Parathyroid adenoma (tissue), 2 donors: Measurements from ENCODE around the gene TRPV4.
A peak's percentile ranks its signal among the peaks of the same experiment; 100 is the strongest.

Experiments
- H2AFZ ChIP-seq: fragments of 300-600 bp; sonication (generic); one replicate; pipeline ENCODE4 v1.7.0; 2017; ENCODE audit warnings: antibody characterized with exemption, mild to moderate bottlenecking
- H3K27ac ChIP-seq: fragments of 300-600 bp; sonication (generic); one replicate; pipeline ENCODE4 v1.7.0; 2017
- H3K27me3 ChIP-seq: fragments of 300-600 bp; sonication (generic); one replicate; pipeline ENCODE4 v1.7.0; 2017; ENCODE audit warnings: low read length; ENCODE audit not compliant: control insufficient read depth, insufficient read depth
- H3K36me3 ChIP-seq: fragments of 300-600 bp; sonication (generic); one replicate; pipeline ENCODE4 v1.7.0; 2017; ENCODE audit warnings: low read length; ENCODE audit not compliant: control insufficient read depth, insufficient read depth
- H3K4me1 ChIP-seq: fragments of 300-600 bp; sonication (generic); one replicate; pipeline ENCODE4 v1.7.0; 2017; ENCODE audit warnings: control low read depth
- H3K4me2 ChIP-seq: fragments of 300-600 bp; sonication (generic); one replicate; pipeline ENCODE4 v1.7.0; 2017; ENCODE audit warnings: low read length
- H3K4me3 ChIP-seq: fragments of 300-600 bp; sonication (generic); one replicate; pipeline ENCODE4 v1.7.0; 2017; ENCODE audit warnings: low read depth, low read length
- H3K79me2 ChIP-seq: fragments of 300-600 bp; sonication (generic); one replicate; pipeline ENCODE4 v1.7.0; 2017; ENCODE audit warnings: control low read depth
- H3K9ac ChIP-seq: fragments of 300-600 bp; sonication (generic); one replicate; pipeline ENCODE4 v1.7.0; 2017; ENCODE audit warnings: mild to moderate bottlenecking
- H3K9me3 ChIP-seq: fragments of 300-600 bp; sonication (generic); one replicate; pipeline ENCODE4 v1.7.0; 2017; ENCODE audit warnings: low read length; ENCODE audit not compliant: control insufficient read depth
- TF ChIP-seq, protein P1 (sequence below): fragments of 300-600 bp; sonication (generic); IDR thresholded peaks from one replicate; pipeline ENCODE4 v1.7.0; 2017; ENCODE audit warnings: antibody characterized with exemption, mild to moderate bottlenecking
- donor health status: primary hyperparathyroidism.

Gene TRPV4

DNA sequence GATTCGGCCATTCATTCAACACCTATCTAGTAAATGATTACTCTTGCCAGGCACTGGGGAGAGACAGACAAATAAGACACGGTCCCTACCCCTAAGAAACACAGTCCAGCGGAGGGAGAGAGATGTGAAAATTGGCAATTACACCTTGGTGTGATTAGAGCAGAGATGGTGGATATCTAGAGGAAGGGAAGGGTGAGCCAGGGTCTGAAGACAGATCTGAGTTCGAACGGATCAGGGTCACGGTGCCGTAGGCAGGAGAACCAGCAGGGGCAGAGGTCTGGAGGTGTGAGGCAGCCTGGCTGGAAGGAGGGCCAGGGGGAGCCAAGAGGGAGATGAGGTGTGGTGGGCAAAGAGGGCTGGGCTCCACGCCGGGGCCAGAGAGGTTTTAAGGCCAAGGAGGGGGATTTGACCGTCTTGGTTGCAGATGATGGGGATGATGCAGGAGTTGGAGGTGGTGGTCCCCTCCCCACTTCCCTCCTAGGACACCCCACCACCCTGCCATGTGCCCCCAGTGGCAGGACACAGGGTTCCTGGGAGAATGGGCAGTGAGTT, 92.4 kb downstream of the TRPV4 start:
- Histone ChIP-seq H3K9me3 (no peaks in the 10 kb centered on the region), H3K9ac (no peak overlapping the region), H3K4me3 (no peak overlapping the region), H3K27me3 (no peaks in the 10 kb centered on the region), H2AFZ (no peak overlapping the region), H3K79me2 (no peaks in the 10 kb centered on the region), H3K27ac (no peak overlapping the region), H3K36me3 (no peaks in the 10 kb centered on the region), H3K4me2 (no peak overlapping the region), H3K4me1 (peaks cover 31% of the 10 kb centered on the region)
- TF ChIP-seq, protein P1, sequence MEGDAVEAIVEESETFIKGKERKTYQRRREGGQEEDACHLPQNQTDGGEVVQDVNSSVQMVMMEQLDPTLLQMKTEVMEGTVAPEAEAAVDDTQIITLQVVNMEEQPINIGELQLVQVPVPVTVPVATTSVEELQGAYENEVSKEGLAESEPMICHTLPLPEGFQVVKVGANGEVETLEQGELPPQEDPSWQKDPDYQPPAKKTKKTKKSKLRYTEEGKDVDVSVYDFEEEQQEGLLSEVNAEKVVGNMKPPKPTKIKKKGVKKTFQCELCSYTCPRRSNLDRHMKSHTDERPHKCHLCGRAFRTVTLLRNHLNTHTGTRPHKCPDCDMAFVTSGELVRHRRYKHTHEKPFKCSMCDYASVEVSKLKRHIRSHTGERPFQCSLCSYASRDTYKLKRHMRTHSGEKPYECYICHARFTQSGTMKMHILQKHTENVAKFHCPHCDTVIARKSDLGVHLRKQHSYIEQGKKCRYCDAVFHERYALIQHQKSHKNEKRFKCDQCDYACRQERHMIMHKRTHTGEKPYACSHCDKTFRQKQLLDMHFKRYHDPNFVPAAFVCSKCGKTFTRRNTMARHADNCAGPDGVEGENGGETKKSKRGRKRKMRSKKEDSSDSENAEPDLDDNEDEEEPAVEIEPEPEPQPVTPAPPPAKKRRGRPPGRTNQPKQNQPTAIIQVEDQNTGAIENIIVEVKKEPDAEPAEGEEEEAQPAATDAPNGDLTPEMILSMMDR: no peak

DNA sequence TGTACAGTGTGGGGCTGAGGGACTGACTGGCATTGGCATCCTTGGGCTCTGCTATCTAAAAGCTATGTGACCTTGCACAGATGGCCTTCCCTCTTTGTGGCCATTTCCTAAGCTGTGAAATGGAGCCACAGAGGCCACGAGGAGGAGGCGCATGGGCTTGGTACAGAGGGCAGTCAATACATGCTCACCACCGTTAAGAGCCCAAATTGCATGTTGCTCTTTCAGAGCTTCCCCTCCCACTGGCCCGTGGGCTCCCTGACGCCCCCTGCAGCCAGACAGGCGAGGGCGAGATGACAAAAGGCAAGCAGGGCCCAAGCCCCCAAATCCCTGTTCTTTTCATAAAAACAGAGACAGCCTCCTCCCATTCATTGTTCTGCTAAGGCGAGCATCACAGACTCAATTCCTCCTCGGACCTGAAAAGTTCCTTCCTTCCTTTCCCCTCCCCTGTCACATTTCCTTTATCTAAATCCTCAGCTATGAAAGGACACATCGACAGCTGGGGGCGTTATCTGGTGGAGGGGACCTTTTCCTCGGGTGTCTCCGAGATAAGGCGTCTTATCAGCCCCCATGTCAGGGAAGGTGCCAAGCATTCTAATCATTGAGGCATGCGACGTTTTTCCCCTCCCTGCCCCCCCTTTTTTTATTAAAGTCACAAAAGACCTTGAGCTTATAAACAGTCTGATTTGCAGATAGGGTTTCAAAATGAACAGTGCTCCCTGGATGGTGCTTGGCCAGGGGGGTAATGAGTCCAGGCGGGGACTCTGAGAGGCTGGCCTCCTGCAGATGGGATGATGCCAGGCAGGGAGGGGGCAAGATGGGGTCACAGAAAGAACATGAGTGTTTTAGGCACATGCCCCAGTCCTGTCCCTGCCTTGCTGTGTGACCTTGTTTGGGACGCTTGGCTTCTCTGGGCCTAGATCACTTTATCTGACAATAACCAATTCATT, 93.2 kb downstream of the TRPV4 start:
- H3K36me3 ChIP-seq: no peaks in the 10 kb centered on the region
- no peaks in the 10 kb centered on the region for H3K79me2 ChIP-seq
- peaks cover 31% of the 10 kb centered on the region for H3K4me1 ChIP-seq
- no peaks in the 10 kb centered on the region for H3K27me3 ChIP-seq
- no peak overlapping the region for H3K4me2 ChIP-seq
- no peak overlapping the region for H3K4me3 ChIP-seq
- H3K9me3 ChIP-seq: no peaks in the 10 kb centered on the region
- TF ChIP-seq, protein P1: peak; percentile 18
- no peak overlapping the region for H3K27ac ChIP-seq
- no peak overlapping the region for H3K9ac ChIP-seq
- peak overlapping the region; percentile 15 for H2AFZ ChIP-seq

DNA sequence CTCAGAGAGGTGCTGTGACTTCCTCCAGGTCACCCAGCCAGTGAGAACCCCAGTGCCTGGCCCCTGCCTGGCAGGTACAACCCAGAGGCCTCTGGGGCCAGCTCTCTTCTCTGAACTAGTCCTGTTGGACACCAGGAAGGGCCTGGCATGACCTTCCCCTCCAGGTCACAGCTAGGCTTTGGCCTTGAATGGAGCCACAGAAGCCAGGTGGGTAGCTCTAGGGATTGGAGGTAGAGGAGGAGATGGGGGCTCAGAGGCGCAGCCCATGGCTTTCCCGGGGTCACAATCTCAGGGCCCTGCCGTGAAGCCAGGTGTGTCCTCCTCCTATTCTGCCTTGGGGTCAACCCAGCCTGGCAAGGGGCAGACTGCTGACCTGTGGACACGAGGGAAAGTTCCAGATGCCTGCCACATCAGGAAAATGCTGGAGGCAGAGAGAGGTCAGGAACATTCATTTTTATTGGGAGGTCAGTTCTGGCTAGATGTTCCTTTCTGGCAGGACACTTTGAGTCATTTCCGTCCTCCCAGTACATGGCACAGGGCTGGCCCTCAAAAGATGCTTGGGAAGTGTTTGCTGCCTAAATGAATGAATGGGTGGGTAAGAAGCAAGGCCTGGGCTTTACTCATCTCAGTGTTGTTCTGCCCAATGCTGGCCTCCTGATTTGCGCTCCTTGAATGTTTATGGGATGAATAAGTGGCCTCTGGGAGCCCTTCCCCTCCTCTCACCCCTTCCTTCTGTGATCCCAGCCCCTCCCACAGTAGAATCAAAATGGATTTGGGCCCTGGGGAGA, 94.1 kb downstream of the TRPV4 start:
- Histone ChIP-seq H3K79me2 (no peaks in the 10 kb centered on the region), H3K36me3 (no peaks in the 10 kb centered on the region), H3K9me3 (no peaks in the 10 kb centered on the region), H3K4me1 (peaks cover 31% of the 10 kb centered on the region), H3K9ac (no peak overlapping the region), H3K27ac (peak overlapping the region; percentile 27), H3K4me3 (no peak overlapping the region), H3K4me2 (no peak overlapping the region), H2AFZ (no peak overlapping the region), H3K27me3 (no peaks in the 10 kb centered on the region)
- TF ChIP-seq, protein P1: no peak

DNA sequence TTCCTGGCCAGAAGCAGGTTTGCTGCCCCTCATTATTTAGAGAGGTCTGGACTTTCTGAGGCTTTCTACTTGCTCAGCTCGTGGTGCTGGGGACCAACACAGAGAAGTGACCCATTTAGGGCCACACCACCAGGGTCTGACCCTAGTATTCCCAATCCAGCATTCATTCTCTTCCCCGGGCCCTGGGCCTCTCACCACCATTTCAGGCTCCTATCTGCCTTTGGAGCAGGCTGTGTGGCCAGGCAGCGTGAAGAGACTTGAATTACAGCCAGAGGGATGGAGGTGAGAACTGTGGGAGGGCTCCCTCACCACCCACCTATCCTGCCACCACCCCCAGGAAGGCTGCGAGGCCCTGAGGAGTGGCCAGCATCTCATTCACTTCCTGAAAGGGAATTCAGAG, 95.0 kb downstream of the TRPV4 start:
- Histone ChIP-seq H3K79me2 (no peaks in the 10 kb centered on the region), H3K9ac (no peak overlapping the region), H3K4me1 (peaks cover 31% of the 10 kb centered on the region), H3K27ac (no peak overlapping the region), H3K36me3 (no peaks in the 10 kb centered on the region), H3K9me3 (no peaks in the 10 kb centered on the region), H2AFZ (peak overlapping the region; percentile 65), H3K4me2 (no peak overlapping the region), H3K4me3 (no peak overlapping the region), H3K27me3 (no peaks in the 10 kb centered on the region)
- TF ChIP-seq, protein P1: no peak
